ENCODE measurements around the gene ERBB2. TPM values are rescaled to one million over a fixed set of nuclear protein-coding genes. Genes with fewer than 3 reads are reported as not detected.

Gene ERBB2
- total and polyA plus RNA-seq, 2 of the 13 experiments (the other 11 are each of a cell fraction or from before 2014, with no cell fraction given): 57.7 to 64.1 TPM

- peak; percentile 80 for TF ChIP-seq SMAD3 (CRISPR knock-in tag; IDR thresholded peaks at IDR 0.05)
- TF ChIP-seq, protein P1, sequence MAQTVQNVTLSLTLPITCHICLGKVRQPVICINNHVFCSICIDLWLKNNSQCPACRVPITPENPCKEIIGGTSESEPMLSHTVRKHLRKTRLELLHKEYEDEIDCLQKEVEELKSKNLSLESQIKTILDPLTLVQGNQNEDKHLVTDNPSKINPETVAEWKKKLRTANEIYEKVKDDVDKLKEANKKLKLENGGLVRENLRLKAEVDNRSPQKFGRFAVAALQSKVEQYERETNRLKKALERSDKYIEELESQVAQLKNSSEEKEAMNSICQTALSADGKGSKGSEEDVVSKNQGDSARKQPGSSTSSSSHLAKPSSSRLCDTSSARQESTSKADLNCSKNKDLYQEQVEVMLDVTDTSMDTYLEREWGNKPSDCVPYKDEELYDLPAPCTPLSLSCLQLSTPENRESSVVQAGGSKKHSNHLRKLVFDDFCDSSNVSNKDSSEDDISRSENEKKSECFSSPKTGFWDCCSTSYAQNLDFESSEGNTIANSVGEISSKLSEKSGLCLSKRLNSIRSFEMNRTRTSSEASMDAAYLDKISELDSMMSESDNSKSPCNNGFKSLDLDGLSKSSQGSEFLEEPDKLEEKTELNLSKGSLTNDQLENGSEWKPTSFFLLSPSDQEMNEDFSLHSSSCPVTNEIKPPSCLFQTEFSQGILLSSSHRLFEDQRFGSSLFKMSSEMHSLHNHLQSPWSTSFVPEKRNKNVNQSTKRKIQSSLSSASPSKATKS (CRISPR knock-in tag; IDR thresholded peaks at IDR 0.05): no peak
- peak; percentile 93 for TF ChIP-seq RBFOX2 (IDR thresholded peaks at IDR 0.05; ENCODE audit: low read depth, low read length)
- no peak for TF ChIP-seq TRIM24 (CRISPR knock-in tag; IDR thresholded peaks at IDR 0.05)
- TF ChIP-seq, protein P2, sequence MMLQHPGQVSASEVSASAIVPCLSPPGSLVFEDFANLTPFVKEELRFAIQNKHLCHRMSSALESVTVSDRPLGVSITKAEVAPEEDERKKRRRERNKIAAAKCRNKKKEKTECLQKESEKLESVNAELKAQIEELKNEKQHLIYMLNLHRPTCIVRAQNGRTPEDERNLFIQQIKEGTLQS (CRISPR knock-in tag; IDR thresholded peaks at IDR 0.05): peak; percentile 66; the same call in 1 of the 2 replicates
- no peak for TF ChIP-seq ZNF615 (CRISPR knock-in tag; IDR thresholded peaks at IDR 0.05; ENCODE audit: borderline replicate concordance)
- peak; percentile 84; the same call in 1 of the 2 replicates for TF ChIP-seq RXRB (CRISPR knock-in tag; IDR thresholded peaks at IDR 0.05; ENCODE audit: borderline replicate concordance)
- no peak for TF ChIP-seq CERS6 (CRISPR knock-in tag; IDR thresholded peaks at IDR 0.05)
- TF ChIP-seq GLI4 (CRISPR knock-in tag; IDR thresholded peaks at IDR 0.05; ENCODE audit: borderline replicate concordance): 0 out of 2 replicates have a peak, but pooled peaks have one; percentile 41
- TF ChIP-seq ZFP36L2 (CRISPR knock-in tag; IDR thresholded peaks at IDR 0.05): no peak
- peak; percentile 3; the same call in 1 of the 2 replicates for TF ChIP-seq IRX3 (CRISPR knock-in tag; IDR thresholded peaks at IDR 0.05; ENCODE audit: borderline replicate concordance, low read depth)
- TF ChIP-seq ATM (IDR thresholded peaks at IDR 0.05; ENCODE audit: borderline replicate concordance): no peak
- peak; percentile 96; the same call in 1 of the 2 replicates for TF ChIP-seq MEIS1 (CRISPR knock-in tag; IDR thresholded peaks at IDR 0.05; ENCODE audit: borderline replicate concordance)
- no peak for TF ChIP-seq ZNF549 (CRISPR knock-in tag; IDR thresholded peaks at IDR 0.05)
- no peak for TF ChIP-seq MAFG (CRISPR knock-in tag; IDR thresholded peaks at IDR 0.05)
- TF ChIP-seq ZNF577 (CRISPR knock-in tag; IDR thresholded peaks at IDR 0.05; ENCODE audit: borderline replicate concordance, low read depth): no peak
- no peak for TF ChIP-seq NFIB (CRISPR knock-in tag; IDR thresholded peaks at IDR 0.05; ENCODE audit: borderline replicate concordance)
- peak; percentile 76; the same call in 1 of the 2 replicates for TF ChIP-seq MYNN (CRISPR knock-in tag; IDR thresholded peaks at IDR 0.05; ENCODE audit: low read depth)
- peak; percentile 83; the same call in 1 of the 2 replicates for TF ChIP-seq ZSCAN20 (CRISPR knock-in tag; IDR thresholded peaks at IDR 0.05; ENCODE audit: borderline replicate concordance)
- TF ChIP-seq FOXK1 (CRISPR knock-in tag; IDR thresholded peaks at IDR 0.05; ENCODE audit: borderline replicate concordance, low read depth): peak; percentile 80; the same call in 1 of the 2 replicates
- TF ChIP-seq ZKSCAN5 (CRISPR knock-in tag; IDR thresholded peaks at IDR 0.05): no peak
- TF ChIP-seq MXI1 (IDR thresholded peaks at IDR 0.05; ENCODE audit: borderline replicate concordance, low read depth, low read length): peak; percentile 85; the same call in 2 of the 3 replicates
- TF ChIP-seq, protein P3, sequence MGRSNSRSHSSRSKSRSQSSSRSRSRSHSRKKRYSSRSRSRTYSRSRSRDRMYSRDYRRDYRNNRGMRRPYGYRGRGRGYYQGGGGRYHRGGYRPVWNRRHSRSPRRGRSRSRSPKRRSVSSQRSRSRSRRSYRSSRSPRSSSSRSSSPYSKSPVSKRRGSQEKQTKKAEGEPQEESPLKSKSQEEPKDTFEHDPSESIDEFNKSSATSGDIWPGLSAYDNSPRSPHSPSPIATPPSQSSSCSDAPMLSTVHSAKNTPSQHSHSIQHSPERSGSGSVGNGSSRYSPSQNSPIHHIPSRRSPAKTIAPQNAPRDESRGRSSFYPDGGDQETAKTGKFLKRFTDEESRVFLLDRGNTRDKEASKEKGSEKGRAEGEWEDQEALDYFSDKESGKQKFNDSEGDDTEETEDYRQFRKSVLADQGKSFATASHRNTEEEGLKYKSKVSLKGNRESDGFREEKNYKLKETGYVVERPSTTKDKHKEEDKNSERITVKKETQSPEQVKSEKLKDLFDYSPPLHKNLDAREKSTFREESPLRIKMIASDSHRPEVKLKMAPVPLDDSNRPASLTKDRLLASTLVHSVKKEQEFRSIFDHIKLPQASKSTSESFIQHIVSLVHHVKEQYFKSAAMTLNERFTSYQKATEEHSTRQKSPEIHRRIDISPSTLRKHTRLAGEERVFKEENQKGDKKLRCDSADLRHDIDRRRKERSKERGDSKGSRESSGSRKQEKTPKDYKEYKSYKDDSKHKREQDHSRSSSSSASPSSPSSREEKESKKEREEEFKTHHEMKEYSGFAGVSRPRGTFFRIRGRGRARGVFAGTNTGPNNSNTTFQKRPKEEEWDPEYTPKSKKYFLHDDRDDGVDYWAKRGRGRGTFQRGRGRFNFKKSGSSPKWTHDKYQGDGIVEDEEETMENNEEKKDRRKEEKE (IDR thresholded peaks at IDR 0.05): no peak
These were observed 30.4 kb downstream of the ERBB2 start, which contains the start of gene MIEN1 (continued) for GRCh38 chr17:39730095-39730921.
